H1 (cell line): ENCODE measurements around the gene ROR1.

Experiments used
- CEBPB ChIP-seq: IDR thresholded peaks from 2 replicates; pipeline ENCODE4 v1.6.1; 2012; ENCODE audit warnings: low read depth, low read length
- GABPA ChIP-seq: IDR thresholded peaks from 2 replicates; pipeline ENCODE4 v1.6.1; 2011; ENCODE audit warnings: mild to moderate bottlenecking, low read length, moderate library complexity, borderline replicate concordance; ENCODE audit not compliant: insufficient read depth
- POLR2A ChIP-seq, 2 experiments: IDR thresholded peaks; 1 replicate in 1 of 2; 2 replicates in 1 of 2; pipeline ENCODE4 v1.6.1; 2011; ENCODE audit warnings: low read depth in 2 of 2, low read length in 2 of 2, mild to moderate bottlenecking in 2 of 2; ENCODE audit errors: control extremely low read depth in 1 of 2
- SAP30 ChIP-seq: fragments of 300-600 bp; sonication (generic); IDR thresholded peaks from 2 replicates; pipeline ENCODE4 v1.7.1; 2012; ENCODE audit warnings: low read length, moderate library complexity, mild to moderate bottlenecking, inconsistent platforms; ENCODE audit not compliant: insufficient read depth, insufficient replicate concordance
- TBP ChIP-seq: IDR thresholded peaks from 2 replicates; pipeline ENCODE4 v1.6.1; 2011; ENCODE audit warnings: low read depth, low read length, improper control_type of control experiment
- TF ChIP-seq, protein P1 (sequence below), 3 experiments: IDR thresholded peaks; 1 replicate in 2 of 3; 2 replicates in 1 of 3; pipeline versions ENCODE4 v1.5.1 to v1.6.1; 2011; ENCODE audit warnings: low read length in 3 of 3, mild to moderate bottlenecking in 3 of 3, inconsistent platforms in 2 of 3, low read depth in 1 of 3, moderate library complexity in 1 of 3; ENCODE audit not compliant: insufficient read depth in 1 of 3; ENCODE audit errors: control extremely low read depth in 1 of 3
- TF ChIP-seq, protein P2 (sequence below): IDR thresholded peaks from 2 replicates; pipeline ENCODE4 v1.6.1; 2011; ENCODE audit warnings: low read length, improper control_type of control experiment

DNA sequence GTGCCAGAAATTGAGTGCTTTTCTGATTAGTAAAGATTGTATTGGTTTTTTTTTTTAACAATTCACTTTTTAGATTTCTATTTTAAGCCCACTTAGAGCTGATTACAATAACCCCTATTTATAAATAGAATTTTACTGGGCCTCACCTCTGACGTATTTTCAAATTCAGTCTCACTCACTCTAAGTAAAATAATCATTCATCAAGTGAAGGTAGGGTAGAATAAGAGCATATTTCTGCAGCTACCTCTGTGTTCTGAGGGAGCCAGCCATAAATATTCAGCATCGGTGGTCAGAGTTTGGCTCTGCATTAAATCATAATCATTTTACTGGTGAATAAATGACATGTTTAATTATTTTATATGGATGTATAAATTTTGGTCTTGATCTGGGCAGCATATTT is 333.8 kb downstream of the ROR1 start:
- no peak for TF ChIP-seq POLR2A (IDR thresholded peaks at IDR 0.05; ENCODE audit: control extremely low read depth in 1 of 2, low read depth in 2 of 2, low read length in 2 of 2)
- TF ChIP-seq, protein P1, sequence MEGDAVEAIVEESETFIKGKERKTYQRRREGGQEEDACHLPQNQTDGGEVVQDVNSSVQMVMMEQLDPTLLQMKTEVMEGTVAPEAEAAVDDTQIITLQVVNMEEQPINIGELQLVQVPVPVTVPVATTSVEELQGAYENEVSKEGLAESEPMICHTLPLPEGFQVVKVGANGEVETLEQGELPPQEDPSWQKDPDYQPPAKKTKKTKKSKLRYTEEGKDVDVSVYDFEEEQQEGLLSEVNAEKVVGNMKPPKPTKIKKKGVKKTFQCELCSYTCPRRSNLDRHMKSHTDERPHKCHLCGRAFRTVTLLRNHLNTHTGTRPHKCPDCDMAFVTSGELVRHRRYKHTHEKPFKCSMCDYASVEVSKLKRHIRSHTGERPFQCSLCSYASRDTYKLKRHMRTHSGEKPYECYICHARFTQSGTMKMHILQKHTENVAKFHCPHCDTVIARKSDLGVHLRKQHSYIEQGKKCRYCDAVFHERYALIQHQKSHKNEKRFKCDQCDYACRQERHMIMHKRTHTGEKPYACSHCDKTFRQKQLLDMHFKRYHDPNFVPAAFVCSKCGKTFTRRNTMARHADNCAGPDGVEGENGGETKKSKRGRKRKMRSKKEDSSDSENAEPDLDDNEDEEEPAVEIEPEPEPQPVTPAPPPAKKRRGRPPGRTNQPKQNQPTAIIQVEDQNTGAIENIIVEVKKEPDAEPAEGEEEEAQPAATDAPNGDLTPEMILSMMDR (IDR thresholded peaks at IDR 0.05; ENCODE audit: control extremely low read depth in 1 of 3, insufficient read depth in 1 of 3, low read depth in 1 of 3, low read length in 3 of 3), result no peak
- TF ChIP-seq GABPA, result no peak
- TF ChIP-seq, protein P2, sequence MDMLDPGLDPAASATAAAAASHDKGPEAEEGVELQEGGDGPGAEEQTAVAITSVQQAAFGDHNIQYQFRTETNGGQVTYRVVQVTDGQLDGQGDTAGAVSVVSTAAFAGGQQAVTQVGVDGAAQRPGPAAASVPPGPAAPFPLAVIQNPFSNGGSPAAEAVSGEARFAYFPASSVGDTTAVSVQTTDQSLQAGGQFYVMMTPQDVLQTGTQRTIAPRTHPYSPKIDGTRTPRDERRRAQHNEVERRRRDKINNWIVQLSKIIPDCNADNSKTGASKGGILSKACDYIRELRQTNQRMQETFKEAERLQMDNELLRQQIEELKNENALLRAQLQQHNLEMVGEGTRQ, result no peak
- TF ChIP-seq TBP, result no peak
- TF ChIP-seq CEBPB, result no peak
- no peak for TF ChIP-seq SAP30
